ENCODE results near the gene PEAR1.

- TF ChIP-seq CTCF (conservative IDR thresholded peaks at IDR 0.05; ENCODE audit: low read length), result no peak
- no peak for TF ChIP-seq EZH2phosphoT487 (IDR thresholded peaks at IDR 0.05; ENCODE audit: borderline replicate concordance, low read depth, low read length)
Observed at GRCh38 chr1:156896490-156897033, 3.0 kb downstream of the PEAR1 start.
